WTC11 (cell line): ENCODE data around the gene ZNF830. TPM values are rescaled to one million over a fixed set of nuclear protein-coding genes. Genes with fewer than 3 reads are reported as not detected.

Experiments
- ATAC-seq: fragments of 200-7000 bp; cut with Tn5 transposase; 2 replicates; pipeline ENCODE4 v1.10.0; 2021; ENCODE audit warnings: mild to moderate bottlenecking, moderate library complexity
- CTCF ChIA-PET: fragments of 300-600 bp; sonication (Branson Sonifier 250); formaldehyde crosslinking; loops from one replicate; lab custom pipeline; 2021; ENCODE audit warnings: antibody characterized with exemption; lab: Charles Lee
- POLR2A ChIA-PET: fragments of 350-600 bp; sonication (Branson Sonifier 250); formaldehyde crosslinking; loops from one replicate; lab custom pipeline; 2021; ENCODE audit warnings: antibody characterized with exemption; lab: Charles Lee
- DNase-seq: peaks from one replicate; pipeline ENCODE4 v3.0.0; 2021; ENCODE audit warnings: low spot score
- H3K27ac Mint-ChIP-seq: 2 replicates; pipeline ENCODE4 v1.8.0; 2021; ENCODE audit warnings: mixed read lengths
- H3K27me3 Mint-ChIP-seq: 2 replicates; pipeline ENCODE4 v1.8.0; 2021; ENCODE audit warnings: low read depth, mild to moderate bottlenecking, moderate library complexity, mixed read lengths
- H3K36me3 Mint-ChIP-seq: 2 replicates; pipeline ENCODE4 v1.8.0; 2021; ENCODE audit warnings: mixed read lengths
- H3K4me1 Mint-ChIP-seq: 2 replicates; pipeline ENCODE4 v1.8.0; 2022; ENCODE audit warnings: mixed read lengths
- H3K4me3 Mint-ChIP-seq: 2 replicates; pipeline ENCODE4 v1.8.0; 2021; ENCODE audit warnings: mild to moderate bottlenecking, moderate library complexity, mixed read lengths
- H3K9me3 Mint-ChIP-seq: 2 replicates; pipeline ENCODE4 v1.8.0; 2021; ENCODE audit warnings: mixed read lengths
- E2F4 ChIP-seq: sonication (generic); formaldehyde crosslinking; IDR thresholded peaks from 2 replicates; pipeline ENCODE4 v1.8.1; 2022; ENCODE audit warnings: low read depth, mild to moderate bottlenecking, moderate library complexity, missing genetic modification reagents, borderline replicate concordance
- EMX1 ChIP-seq: fragments of 250-450 bp; sonication (Bioruptor Pico); IDR thresholded peaks from 2 replicates; pipeline ENCODE4 v1.8.0; 2021; ENCODE audit warnings: mild to moderate bottlenecking
- ETV6 ChIP-seq: sonication (generic); formaldehyde crosslinking; IDR thresholded peaks from 2 replicates; pipeline ENCODE4 v1.8.1; 2022; ENCODE audit warnings: mild to moderate bottlenecking, missing genetic modification reagents
- MXD4 ChIP-seq: fragments of 250-450 bp; sonication (Bioruptor Pico); IDR thresholded peaks from 2 replicates; pipeline ENCODE4 v1.8.0; 2021; ENCODE audit warnings: mild to moderate bottlenecking, moderate library complexity, borderline replicate concordance
- NFE2L1 ChIP-seq: sonication (generic); formaldehyde crosslinking; IDR thresholded peaks from 2 replicates; pipeline ENCODE4 v1.8.1; 2023; ENCODE audit warnings: missing genetic modification reagents
- NR2C2 ChIP-seq: sonication (generic); formaldehyde crosslinking; IDR thresholded peaks from 2 replicates; pipeline ENCODE4 v1.8.0; 2022; ENCODE audit warnings: mild to moderate bottlenecking, missing genetic modification reagents
- TCF7 ChIP-seq: sonication (generic); formaldehyde crosslinking; IDR thresholded peaks from 2 replicates; pipeline ENCODE4 v1.8.0; 2022; ENCODE audit warnings: mild to moderate bottlenecking, low read depth, missing genetic modification reagents, moderate library complexity
- TP53 ChIP-seq: sonication (generic); formaldehyde crosslinking; IDR thresholded peaks from 2 replicates; pipeline ENCODE4 v1.8.1; 2023; ENCODE audit warnings: mild to moderate bottlenecking, missing genetic modification reagents
- ZNF232 ChIP-seq: sonication (generic); formaldehyde crosslinking; IDR thresholded peaks from 2 replicates; pipeline ENCODE4 v1.8.0; 2022; ENCODE audit warnings: mild to moderate bottlenecking, missing genetic modification reagents
- ZNF317 ChIP-seq: sonication (generic); formaldehyde crosslinking; IDR thresholded peaks from 2 replicates; pipeline ENCODE4 v1.8.1; 2023; ENCODE audit warnings: low read depth, mild to moderate bottlenecking, moderate library complexity, missing genetic modification reagents, borderline replicate concordance
- ZNF416 ChIP-seq: fragments of 250-450 bp; sonication (Bioruptor Pico); IDR thresholded peaks from 2 replicates; pipeline ENCODE4 v1.9.0; 2021; ENCODE audit warnings: mild to moderate bottlenecking, inconsistent platforms
- total RNA-seq: library from RNA; stranded (reverse); gene quantifications from 3 replicates; pipeline ENCODE4 v1.2.3, GENCODE V29; 2021
- TF ChIP-seq, protein P1 (sequence below): sonication (generic); formaldehyde crosslinking; IDR thresholded peaks from 2 replicates; pipeline ENCODE4 v1.8.1; 2023; ENCODE audit warnings: mild to moderate bottlenecking, missing genetic modification reagents
- TF ChIP-seq, protein P2 (sequence below): sonication (generic); formaldehyde crosslinking; IDR thresholded peaks from 2 replicates; pipeline ENCODE4 v1.8.1; 2023; ENCODE audit warnings: mild to moderate bottlenecking, missing genetic modification reagents, moderate library complexity
- TF ChIP-seq, protein P3 (sequence below): fragments of 250-450 bp; sonication (Bioruptor Pico); IDR thresholded peaks from 2 replicates; pipeline ENCODE4 v1.9.0; 2021; ENCODE audit warnings: mild to moderate bottlenecking, borderline replicate concordance
- TF ChIP-seq, protein P4 (sequence below): sonication (generic); formaldehyde crosslinking; IDR thresholded peaks from 2 replicates; pipeline ENCODE4 v1.8.0; 2022; ENCODE audit warnings: mild to moderate bottlenecking, missing genetic modification reagents

Gene ZNF830
- total RNA-seq, 1 experiment from 2014 or later, result 20.2 TPM

DNA sequence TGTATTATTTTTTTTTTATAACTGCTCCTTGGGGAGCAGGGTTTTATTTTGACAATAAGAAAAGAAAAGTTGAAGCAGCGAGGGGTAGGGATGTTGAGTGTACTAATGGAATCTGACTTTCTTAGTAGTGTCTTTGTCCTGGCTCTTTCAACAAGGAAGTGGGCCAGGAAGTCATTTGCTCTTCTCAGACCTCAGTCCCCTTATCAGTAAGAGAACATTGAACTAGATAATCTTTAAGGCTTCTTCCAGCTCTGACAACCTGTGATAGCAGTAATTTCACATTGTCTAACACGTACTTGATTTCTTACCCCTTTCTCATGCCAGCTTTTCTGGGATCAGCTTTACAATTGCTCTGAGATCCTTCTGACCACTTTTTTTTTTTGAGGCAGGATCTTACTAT, 27.3 kb downstream of the ZNF830 start:
- Mint-ChIP-seq H3K27me3 (no peaks in the 10 kb centered on the region), H3K27ac (no peak overlapping the region), H3K9me3 (no peaks in the 10 kb centered on the region), H3K4me3 (no peak overlapping the region), H3K36me3 (peaks cover 88% of the 10 kb centered on the region), H3K4me1 (no peaks in the 10 kb centered on the region; the same call in 1 of the 2 replicates)
- ChIA-PET CTCF (no interaction called here), POLR2A (no interaction called here)
- TF ChIP-seq ZNF317 (CRISPR knock-in tag) (no peak), ETV6 (CRISPR knock-in tag) (no peak), TCF7 (no peak), E2F4 (CRISPR knock-in tag) (no peak), TP53 (CRISPR knock-in tag) (no peak)
- TF ChIP-seq, protein P1, sequence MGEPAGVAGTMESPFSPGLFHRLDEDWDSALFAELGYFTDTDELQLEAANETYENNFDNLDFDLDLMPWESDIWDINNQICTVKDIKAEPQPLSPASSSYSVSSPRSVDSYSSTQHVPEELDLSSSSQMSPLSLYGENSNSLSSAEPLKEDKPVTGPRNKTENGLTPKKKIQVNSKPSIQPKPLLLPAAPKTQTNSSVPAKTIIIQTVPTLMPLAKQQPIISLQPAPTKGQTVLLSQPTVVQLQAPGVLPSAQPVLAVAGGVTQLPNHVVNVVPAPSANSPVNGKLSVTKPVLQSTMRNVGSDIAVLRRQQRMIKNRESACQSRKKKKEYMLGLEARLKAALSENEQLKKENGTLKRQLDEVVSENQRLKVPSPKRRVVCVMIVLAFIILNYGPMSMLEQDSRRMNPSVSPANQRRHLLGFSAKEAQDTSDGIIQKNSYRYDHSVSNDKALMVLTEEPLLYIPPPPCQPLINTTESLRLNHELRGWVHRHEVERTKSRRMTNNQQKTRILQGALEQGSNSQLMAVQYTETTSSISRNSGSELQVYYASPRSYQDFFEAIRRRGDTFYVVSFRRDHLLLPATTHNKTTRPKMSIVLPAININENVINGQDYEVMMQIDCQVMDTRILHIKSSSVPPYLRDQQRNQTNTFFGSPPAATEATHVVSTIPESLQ (CRISPR knock-in tag), result no peak
- no peak for ATAC-seq
- DNase-seq, result no peak

DNA sequence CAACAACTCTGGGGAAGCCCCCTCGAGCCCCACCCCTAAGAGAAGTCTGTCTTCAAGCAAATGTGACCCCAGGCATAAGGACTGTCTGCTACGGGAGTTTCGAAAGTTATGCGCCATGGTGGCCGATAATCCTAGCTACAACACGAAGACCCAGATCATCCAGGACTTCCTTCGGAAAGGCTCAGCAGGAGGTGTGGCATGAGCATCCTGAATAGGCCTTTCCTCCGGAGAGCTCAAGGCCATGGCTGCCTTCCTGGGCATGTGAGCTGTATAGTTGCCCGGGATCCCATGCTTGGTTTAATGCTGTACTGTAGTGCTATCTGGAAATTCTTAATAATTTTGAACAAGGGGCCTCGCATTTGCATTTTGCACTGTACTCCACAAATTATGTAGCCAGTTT, 28.1 kb downstream of the ZNF830 start:
- ATAC-seq (no peak), DNase-seq (no peak)
- H3K27ac Mint-ChIP-seq, result no peak overlapping the region
- H3K36me3 Mint-ChIP-seq, result peaks cover 88% of the 10 kb centered on the region
- H3K9me3 Mint-ChIP-seq, result no peaks in the 10 kb centered on the region
- no peak for TF ChIP-seq NR2C2 (CRISPR knock-in tag)
- no peak for TF ChIP-seq ZNF232 (CRISPR knock-in tag)
- POLR2A ChIA-PET, result no interaction called here
- H3K4me1 Mint-ChIP-seq, result no peaks in the 10 kb centered on the region
- no peaks in the 10 kb centered on the region for H3K27me3 Mint-ChIP-seq
- CTCF ChIA-PET, result interaction anchor here (2.9 kb wide), 1 partner anchor 131 kb away, joined by 12 read pairs; the partner anchor contains the start of gene FNDC8
- H3K4me3 Mint-ChIP-seq, result no peak overlapping the region

DNA sequence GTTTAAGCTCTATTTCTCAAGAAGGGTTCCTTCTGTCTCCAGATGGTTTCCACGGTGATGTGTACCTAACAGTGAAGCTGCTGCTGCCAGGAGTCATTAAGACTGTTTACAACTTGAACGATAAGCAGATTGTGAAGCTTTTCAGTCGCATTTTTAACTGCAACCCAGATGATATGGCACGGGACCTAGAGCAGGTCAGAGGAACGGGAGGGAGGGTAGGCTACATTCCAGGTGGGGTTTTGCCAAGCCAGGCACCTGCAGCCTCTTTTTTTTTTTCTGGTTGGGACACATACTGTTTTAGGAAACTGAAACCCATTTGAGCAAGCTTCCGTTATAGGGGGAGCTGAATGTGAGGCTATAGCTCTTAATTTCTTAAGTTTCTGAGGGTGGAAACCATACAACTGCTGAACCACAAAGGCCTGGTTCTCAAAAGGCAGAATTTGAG, 29.6 kb downstream of the ZNF830 start:
- no peak for DNase-seq
- peaks cover 91% of the 10 kb centered on the region for H3K36me3 Mint-ChIP-seq
- no peak overlapping the region for H3K27ac Mint-ChIP-seq
- POLR2A ChIA-PET, result no interaction called here
- H3K4me3 Mint-ChIP-seq, result no peak overlapping the region
- H3K27me3 Mint-ChIP-seq, result no peaks in the 10 kb centered on the region
- no peaks in the 10 kb centered on the region for H3K4me1 Mint-ChIP-seq
- ATAC-seq, result no peak
- TF ChIP-seq, protein P2, sequence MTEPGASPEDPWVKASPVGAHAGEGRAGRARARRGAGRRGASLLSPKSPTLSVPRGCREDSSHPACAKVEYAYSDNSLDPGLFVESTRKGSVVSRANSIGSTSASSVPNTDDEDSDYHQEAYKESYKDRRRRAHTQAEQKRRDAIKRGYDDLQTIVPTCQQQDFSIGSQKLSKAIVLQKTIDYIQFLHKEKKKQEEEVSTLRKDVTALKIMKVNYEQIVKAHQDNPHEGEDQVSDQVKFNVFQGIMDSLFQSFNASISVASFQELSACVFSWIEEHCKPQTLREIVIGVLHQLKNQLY (CRISPR knock-in tag), result no peak
- TF ChIP-seq, protein P3, sequence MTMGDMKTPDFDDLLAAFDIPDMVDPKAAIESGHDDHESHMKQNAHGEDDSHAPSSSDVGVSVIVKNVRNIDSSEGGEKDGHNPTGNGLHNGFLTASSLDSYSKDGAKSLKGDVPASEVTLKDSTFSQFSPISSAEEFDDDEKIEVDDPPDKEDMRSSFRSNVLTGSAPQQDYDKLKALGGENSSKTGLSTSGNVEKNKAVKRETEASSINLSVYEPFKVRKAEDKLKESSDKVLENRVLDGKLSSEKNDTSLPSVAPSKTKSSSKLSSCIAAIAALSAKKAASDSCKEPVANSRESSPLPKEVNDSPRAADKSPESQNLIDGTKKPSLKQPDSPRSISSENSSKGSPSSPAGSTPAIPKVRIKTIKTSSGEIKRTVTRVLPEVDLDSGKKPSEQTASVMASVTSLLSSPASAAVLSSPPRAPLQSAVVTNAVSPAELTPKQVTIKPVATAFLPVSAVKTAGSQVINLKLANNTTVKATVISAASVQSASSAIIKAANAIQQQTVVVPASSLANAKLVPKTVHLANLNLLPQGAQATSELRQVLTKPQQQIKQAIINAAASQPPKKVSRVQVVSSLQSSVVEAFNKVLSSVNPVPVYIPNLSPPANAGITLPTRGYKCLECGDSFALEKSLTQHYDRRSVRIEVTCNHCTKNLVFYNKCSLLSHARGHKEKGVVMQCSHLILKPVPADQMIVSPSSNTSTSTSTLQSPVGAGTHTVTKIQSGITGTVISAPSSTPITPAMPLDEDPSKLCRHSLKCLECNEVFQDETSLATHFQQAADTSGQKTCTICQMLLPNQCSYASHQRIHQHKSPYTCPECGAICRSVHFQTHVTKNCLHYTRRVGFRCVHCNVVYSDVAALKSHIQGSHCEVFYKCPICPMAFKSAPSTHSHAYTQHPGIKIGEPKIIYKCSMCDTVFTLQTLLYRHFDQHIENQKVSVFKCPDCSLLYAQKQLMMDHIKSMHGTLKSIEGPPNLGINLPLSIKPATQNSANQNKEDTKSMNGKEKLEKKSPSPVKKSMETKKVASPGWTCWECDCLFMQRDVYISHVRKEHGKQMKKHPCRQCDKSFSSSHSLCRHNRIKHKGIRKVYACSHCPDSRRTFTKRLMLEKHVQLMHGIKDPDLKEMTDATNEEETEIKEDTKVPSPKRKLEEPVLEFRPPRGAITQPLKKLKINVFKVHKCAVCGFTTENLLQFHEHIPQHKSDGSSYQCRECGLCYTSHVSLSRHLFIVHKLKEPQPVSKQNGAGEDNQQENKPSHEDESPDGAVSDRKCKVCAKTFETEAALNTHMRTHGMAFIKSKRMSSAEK (CRISPR knock-in tag), result no peak
- no peak for TF ChIP-seq ETV6 (CRISPR knock-in tag)
- TF ChIP-seq, all 79 proteins: peak for 0
- CTCF ChIA-PET, result interaction anchor here (1.0 to 2.9 kb wide), 2 partner anchors 9 to 130 kb away, joined by 3 to 12 read pairs; partner anchors contain the start of gene FNDC8
- no peaks in the 10 kb centered on the region for H3K9me3 Mint-ChIP-seq

DNA sequence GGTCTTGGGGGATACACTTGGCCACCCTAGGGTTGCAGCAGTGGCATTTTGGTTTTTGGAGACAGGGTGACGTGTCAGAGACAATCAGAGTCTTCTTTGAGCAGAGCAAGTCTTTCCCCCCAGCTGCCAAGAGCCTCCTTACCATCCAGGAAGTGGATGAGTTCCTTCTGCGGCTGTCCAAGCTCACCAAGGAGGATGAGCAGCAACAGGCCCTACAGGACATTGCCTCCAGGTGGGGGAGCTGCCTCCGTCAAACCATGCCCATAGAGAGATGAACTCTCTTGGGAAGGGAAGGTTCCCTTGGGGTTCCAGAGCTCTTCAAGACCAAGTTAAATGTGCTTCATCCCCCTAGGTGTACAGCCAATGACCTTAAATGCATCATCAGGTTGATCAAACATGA, 30.3 kb downstream of the ZNF830 start:
- TF ChIP-seq, protein P4, sequence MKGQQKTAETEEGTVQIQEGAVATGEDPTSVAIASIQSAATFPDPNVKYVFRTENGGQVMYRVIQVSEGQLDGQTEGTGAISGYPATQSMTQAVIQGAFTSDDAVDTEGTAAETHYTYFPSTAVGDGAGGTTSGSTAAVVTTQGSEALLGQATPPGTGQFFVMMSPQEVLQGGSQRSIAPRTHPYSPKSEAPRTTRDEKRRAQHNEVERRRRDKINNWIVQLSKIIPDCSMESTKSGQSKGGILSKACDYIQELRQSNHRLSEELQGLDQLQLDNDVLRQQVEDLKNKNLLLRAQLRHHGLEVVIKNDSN (CRISPR knock-in tag), result no peak
- TF ChIP-seq MXD4 (CRISPR knock-in tag) (no peak), ZNF416 (CRISPR knock-in tag) (no peak), EMX1 (CRISPR knock-in tag) (no peak), NFE2L1 (CRISPR knock-in tag) (no peak)
- H3K27ac Mint-ChIP-seq, result no peak overlapping the region
- ChIA-PET POLR2A (no interaction called here), CTCF (interaction anchor here (0.7 to 2.9 kb wide), 3 partner anchors 9 to 129 kb away, joined by 3 to 12 read pairs (median 3); partner anchors contain the start of gene FNDC8)
- no peaks in the 10 kb centered on the region for H3K27me3 Mint-ChIP-seq
- H3K4me3 Mint-ChIP-seq, result no peak overlapping the region
- ATAC-seq (no peak), DNase-seq (no peak)
- no peaks in the 10 kb centered on the region for H3K9me3 Mint-ChIP-seq
- peaks cover 91% of the 10 kb centered on the region for H3K36me3 Mint-ChIP-seq
- H3K4me1 Mint-ChIP-seq, result no peaks in the 10 kb centered on the region
